ENCODE data around the gene EPHB3.

- no peak for TF ChIP-seq CTCF (IDR thresholded peaks at IDR 0.05)
- TF ChIP-seq POLR2A (IDR thresholded peaks at IDR 0.05; ENCODE audit: low read length) = no peak
- TF ChIP-seq POLR2AphosphoS2 (conservative IDR thresholded peaks at IDR 0.05; ENCODE audit: low read length) = no peak
- TF ChIP-seq EP300 (IDR thresholded peaks at IDR 0.05) = no peak
Measured at GRCh38 chr3:184591789-184592188, 30.2 kb downstream of the EPHB3 start.
